Endothelial cell (in vitro differentiated cells): ENCODE data around the gene DLGAP1. TPM values are rescaled to one million over a fixed set of nuclear protein-coding genes. Genes with fewer than 3 reads are reported as not detected.

Experiments used
- DNase-seq: peaks from one replicate; pipeline ENCODE4 v3.0.0; 2021; ENCODE audit warnings: low spot score
- H3K27ac Mint-ChIP-seq: one replicate; pipeline ENCODE4 v1.8.0; 2021; ENCODE audit warnings: mixed read lengths, inconsistent platforms; ENCODE audit not compliant: unreplicated experiment
- H3K27me3 Mint-ChIP-seq: one replicate; pipeline ENCODE4 v1.8.0; 2021; ENCODE audit warnings: mild to moderate bottlenecking, moderate library complexity, mixed read lengths, inconsistent platforms; ENCODE audit not compliant: unreplicated experiment
- H3K36me3 Mint-ChIP-seq: one replicate; pipeline ENCODE4 v1.8.0; 2021; ENCODE audit warnings: mild to moderate bottlenecking, low read depth, mixed read lengths, inconsistent platforms; ENCODE audit not compliant: unreplicated experiment
- H3K4me1 Mint-ChIP-seq: one replicate; pipeline ENCODE4 v1.8.0; 2021; ENCODE audit warnings: mild to moderate bottlenecking, mixed read lengths, inconsistent platforms; ENCODE audit not compliant: unreplicated experiment
- H3K4me3 Mint-ChIP-seq: one replicate; pipeline ENCODE4 v1.8.0; 2021; ENCODE audit warnings: mild to moderate bottlenecking, mixed read lengths, inconsistent platforms; ENCODE audit not compliant: unreplicated experiment
- H3K9me3 Mint-ChIP-seq: one replicate; pipeline ENCODE4 v1.8.0; 2021; ENCODE audit warnings: mixed read lengths, inconsistent platforms; ENCODE audit not compliant: unreplicated experiment
- total RNA-seq: library from RNA; stranded (reverse); fragmentation: NEBNext Ultra II Directional; extraction: Animal tissue kit (Norgen Biotek cat#: 25700); gene quantifications from one replicate; pipeline ENCODE4 v1.2.1, GENCODE V29; 2021; ENCODE audit not compliant: unreplicated experiment
- TF ChIP-seq, protein P1 (sequence below): fragments of 200-600 bp; sonication (generic); IDR thresholded peaks from one replicate; pipeline ENCODE4 v1.5.0; 2021; ENCODE audit warnings: antibody characterized with exemption; ENCODE audit not compliant: unreplicated experiment

Gene DLGAP1
- total RNA-seq, 1 donor from 2014 or later = 1.8 TPM

DNA sequence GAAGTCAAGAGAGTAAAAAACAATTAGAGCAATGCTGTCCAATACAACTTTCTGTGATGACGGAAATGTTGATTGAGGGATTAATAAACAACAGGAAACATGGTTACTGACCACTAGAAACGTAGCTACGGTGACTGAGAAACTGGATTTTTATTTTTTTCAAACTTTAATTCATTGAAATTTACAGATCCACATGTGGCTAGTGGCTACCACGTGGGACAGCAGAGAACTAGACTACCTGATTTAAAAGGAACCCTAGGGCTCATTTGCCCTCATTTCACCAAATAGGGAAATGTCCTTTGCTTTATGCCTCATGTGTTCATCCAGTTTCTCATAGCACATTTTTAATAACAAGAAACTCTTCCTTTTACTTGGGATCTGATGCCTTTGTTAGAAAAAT lies 592.1 kb downstream of the DLGAP1 start:
- TF ChIP-seq, protein P1, sequence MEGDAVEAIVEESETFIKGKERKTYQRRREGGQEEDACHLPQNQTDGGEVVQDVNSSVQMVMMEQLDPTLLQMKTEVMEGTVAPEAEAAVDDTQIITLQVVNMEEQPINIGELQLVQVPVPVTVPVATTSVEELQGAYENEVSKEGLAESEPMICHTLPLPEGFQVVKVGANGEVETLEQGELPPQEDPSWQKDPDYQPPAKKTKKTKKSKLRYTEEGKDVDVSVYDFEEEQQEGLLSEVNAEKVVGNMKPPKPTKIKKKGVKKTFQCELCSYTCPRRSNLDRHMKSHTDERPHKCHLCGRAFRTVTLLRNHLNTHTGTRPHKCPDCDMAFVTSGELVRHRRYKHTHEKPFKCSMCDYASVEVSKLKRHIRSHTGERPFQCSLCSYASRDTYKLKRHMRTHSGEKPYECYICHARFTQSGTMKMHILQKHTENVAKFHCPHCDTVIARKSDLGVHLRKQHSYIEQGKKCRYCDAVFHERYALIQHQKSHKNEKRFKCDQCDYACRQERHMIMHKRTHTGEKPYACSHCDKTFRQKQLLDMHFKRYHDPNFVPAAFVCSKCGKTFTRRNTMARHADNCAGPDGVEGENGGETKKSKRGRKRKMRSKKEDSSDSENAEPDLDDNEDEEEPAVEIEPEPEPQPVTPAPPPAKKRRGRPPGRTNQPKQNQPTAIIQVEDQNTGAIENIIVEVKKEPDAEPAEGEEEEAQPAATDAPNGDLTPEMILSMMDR = no peak
- no peaks in the 10 kb centered on the region for H3K36me3 Mint-ChIP-seq
- DNase-seq = no peak
- H3K4me3 Mint-ChIP-seq = no peak overlapping the region
- H3K9me3 Mint-ChIP-seq = no peaks in the 10 kb centered on the region
- no peak overlapping the region for H3K27ac Mint-ChIP-seq
- no peaks in the 10 kb centered on the region for H3K27me3 Mint-ChIP-seq
- no peaks in the 10 kb centered on the region for H3K4me1 Mint-ChIP-seq

- Mint-ChIP-seq H3K36me3 (no peaks in the 10 kb centered on the region), H3K9me3 (no peaks in the 10 kb centered on the region)
Observed at GRCh38 chr18:3861495-3861894, 593.6 kb downstream of the DLGAP1 start.

GRCh38 chr18:3857544-3857943 lies 597.6 kb downstream of the DLGAP1 start:
- DNase-seq = no peak
- Mint-ChIP-seq H3K36me3 (no peaks in the 10 kb centered on the region), H3K9me3 (no peaks in the 10 kb centered on the region), H3K27me3 (no peaks in the 10 kb centered on the region), H3K4me3 (no peak overlapping the region), H3K4me1 (no peaks in the 10 kb centered on the region), H3K27ac (no peak overlapping the region)
- TF ChIP-seq, protein P1 = no peak

More at GRCh38 chr18:3861495-3861894, 593.6 kb downstream of the DLGAP1 start:
- no peak for DNase-seq
- TF ChIP-seq, protein P1 = no peak
- Mint-ChIP-seq H3K27ac (no peak overlapping the region), H3K4me3 (no peak overlapping the region), H3K27me3 (no peaks in the 10 kb centered on the region), H3K4me1 (no peaks in the 10 kb centered on the region)

- no peak overlapping the region for H3K27ac Mint-ChIP-seq
- H3K4me3 Mint-ChIP-seq = no peak overlapping the region
- no peak for DNase-seq
- no peaks in the 10 kb centered on the region for H3K4me1 Mint-ChIP-seq
- no peaks in the 10 kb centered on the region for H3K27me3 Mint-ChIP-seq
- no peaks in the 10 kb centered on the region for H3K36me3 Mint-ChIP-seq
- no peaks in the 10 kb centered on the region for H3K9me3 Mint-ChIP-seq
- TF ChIP-seq, protein P1 = no peak
Observed at GRCh38 chr18:3855966-3856365, 599.1 kb downstream of the DLGAP1 start.

DNA sequence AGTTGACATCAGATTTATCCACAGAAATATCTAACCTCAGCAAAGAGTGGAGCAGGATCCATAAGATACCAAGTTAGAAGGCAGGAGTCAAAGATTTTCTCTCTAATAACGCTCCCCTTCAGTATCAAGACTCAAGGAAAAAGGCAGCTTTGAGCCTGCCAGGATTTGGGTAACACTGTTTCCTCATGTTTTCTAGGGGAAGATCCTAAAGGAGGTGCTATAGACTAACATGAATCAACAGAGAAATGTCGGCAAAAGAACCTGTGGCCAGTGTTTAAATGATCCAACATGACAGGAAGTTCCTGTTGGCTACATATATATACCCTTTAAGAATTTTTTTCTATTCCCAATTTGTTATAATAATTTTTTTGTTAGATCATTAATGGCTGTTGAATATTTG lies 602.8 kb downstream of the DLGAP1 start:
- H3K4me3 Mint-ChIP-seq = no peak overlapping the region

More for the DNA sequence above, 602.8 kb downstream of the DLGAP1 start:
- Mint-ChIP-seq H3K27me3 (no peaks in the 10 kb centered on the region), H3K27ac (no peak overlapping the region), H3K4me1 (no peaks in the 10 kb centered on the region), H3K9me3 (no peaks in the 10 kb centered on the region), H3K36me3 (no peaks in the 10 kb centered on the region)
- DNase-seq = no peak
- TF ChIP-seq, protein P1 = no peak
